Measurements from ENCODE around the gene GSTO2.

GSTO2 gene

DNA sequence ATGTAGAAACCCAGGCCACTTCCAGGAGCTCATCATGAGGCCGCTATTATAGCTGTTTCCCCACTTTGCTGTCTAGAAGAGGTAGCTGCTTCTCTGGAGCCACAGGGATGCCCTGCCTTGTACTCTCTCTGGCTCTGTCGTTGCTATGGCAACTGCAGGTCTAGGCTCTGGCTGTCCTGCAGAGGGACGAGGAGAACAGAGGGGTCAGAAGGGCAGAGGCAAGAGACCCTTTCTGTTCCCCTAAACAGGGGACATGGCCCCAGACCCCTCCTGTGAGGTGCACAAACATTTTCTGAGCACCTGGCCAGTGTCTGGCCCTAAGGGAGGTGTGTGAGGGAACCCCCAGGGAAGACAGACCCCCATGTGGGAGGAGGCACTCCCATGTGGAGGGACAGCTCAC, 37.9 kb downstream of the GSTO2 start:
- peaks cover 7% of the 10 kb centered on the region for H3K4me1 ChIP-seq (ENCODE audit: control insufficient read depth, insufficient read depth, low read length)
- H3K27me3 ChIP-seq (ENCODE audit: control insufficient read depth, insufficient read depth, low read length, poor library complexity, severe bottlenecking): no peaks in the 10 kb centered on the region
- no peak overlapping the region for H3K27ac ChIP-seq (ENCODE audit: insufficient read depth, low read depth, low read length, poor library complexity, severe bottlenecking)
- WGBS, 2 experiments: 52 to 62% methylated on average over 3 of the region's 3 CpGs
- no peaks in the 10 kb centered on the region for H3K36me3 ChIP-seq (ENCODE audit: control insufficient read depth, insufficient read depth, low read length)
- no peaks in the 10 kb centered on the region for H3K9me3 ChIP-seq (ENCODE audit: control insufficient read depth, low read length)
- H3K4me3 ChIP-seq (ENCODE audit: insufficient read depth, low read depth, low read length): no peak overlapping the region

DNA sequence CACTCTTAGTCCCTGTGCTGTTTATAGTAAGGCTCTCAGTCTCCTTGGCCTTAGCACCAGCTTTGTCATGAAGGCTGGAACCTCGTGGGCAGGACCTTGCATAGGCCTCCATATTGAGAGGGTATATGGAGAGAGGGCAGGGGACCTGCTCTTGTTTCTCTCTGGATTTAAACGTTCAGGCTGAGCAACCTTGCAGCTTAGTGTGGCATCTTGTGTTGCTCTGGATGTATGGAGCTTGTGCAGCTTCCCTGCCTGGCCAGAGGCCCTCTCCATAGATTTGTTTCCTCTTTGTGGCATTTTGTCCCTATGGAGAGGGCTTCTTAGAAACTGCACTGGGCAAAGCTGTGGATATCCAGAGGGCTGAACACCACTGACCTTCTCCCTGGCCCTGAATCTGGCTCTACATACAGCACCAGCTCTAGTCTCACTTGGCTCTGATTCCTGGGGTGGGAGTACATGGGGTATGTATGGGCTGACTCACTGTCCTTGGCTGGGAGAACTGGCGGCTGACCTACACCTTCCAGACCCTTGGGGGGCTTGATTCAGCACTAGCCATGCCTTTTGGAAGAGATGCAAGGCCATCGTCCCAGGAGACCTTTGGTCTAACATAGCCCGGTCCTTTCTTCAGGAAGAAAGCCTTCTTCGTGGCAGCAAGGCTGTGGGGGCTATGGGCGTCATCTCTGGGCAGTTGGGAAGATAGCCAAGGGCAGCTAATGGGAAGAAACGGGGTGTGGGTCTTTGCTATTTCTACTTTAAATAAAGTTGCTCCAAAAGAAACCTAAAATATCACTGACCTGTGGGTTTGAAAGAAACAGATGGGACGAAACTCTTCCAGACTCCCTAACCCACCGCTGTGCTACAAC, 38.8 kb downstream of the GSTO2 start:
- H3K4me3 ChIP-seq (ENCODE audit: insufficient read depth, low read depth, low read length): no peak overlapping the region
- WGBS, 2 experiments: 86% methylated on average over 9 to 10 of the region's 10 CpGs
- H3K27me3 ChIP-seq (ENCODE audit: control insufficient read depth, insufficient read depth, low read length, poor library complexity, severe bottlenecking): no peaks in the 10 kb centered on the region
- H3K27ac ChIP-seq (ENCODE audit: insufficient read depth, low read depth, low read length, poor library complexity, severe bottlenecking): no peak overlapping the region
- H3K4me1 ChIP-seq (ENCODE audit: control insufficient read depth, insufficient read depth, low read length): peaks cover 7% of the 10 kb centered on the region
- H3K9me3 ChIP-seq (ENCODE audit: control insufficient read depth, low read length): no peaks in the 10 kb centered on the region
- H3K36me3 ChIP-seq (ENCODE audit: control insufficient read depth, insufficient read depth, low read length): no peaks in the 10 kb centered on the region

DNA sequence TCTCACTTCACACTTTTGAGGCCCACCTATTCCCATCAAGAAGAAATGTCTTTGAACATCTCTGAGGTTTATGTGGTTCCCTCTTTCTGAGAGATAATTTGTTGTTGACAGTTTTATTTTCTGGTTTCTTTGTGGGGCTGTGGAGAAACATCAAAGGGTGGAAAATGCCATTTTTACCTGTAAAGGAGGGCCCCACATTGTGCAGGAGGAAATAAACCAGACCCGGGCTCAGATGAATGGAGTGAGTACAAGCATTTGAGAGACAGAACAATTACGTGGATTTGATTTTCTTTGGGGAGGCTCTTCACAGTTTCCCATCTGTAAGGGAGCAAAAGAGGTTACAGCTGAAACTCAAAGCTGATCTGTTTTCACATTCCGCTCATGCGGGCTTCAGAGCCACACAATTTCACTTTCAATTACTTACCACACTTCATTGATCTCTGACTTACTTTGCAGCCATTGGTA, 39.5 kb downstream of the GSTO2 start:
- H3K36me3 ChIP-seq (ENCODE audit: control insufficient read depth, insufficient read depth, low read length): no peaks in the 10 kb centered on the region
- H3K4me3 ChIP-seq (ENCODE audit: insufficient read depth, low read depth, low read length): no peak overlapping the region
- H3K27ac ChIP-seq (ENCODE audit: insufficient read depth, low read depth, low read length, poor library complexity, severe bottlenecking): no peak overlapping the region
- WGBS, 2 experiments: 92 to 94% methylated on average over 4 of the region's 4 CpGs
- H3K27me3 ChIP-seq (ENCODE audit: control insufficient read depth, insufficient read depth, low read length, poor library complexity, severe bottlenecking): no peaks in the 10 kb centered on the region
- no peaks in the 10 kb centered on the region for H3K9me3 ChIP-seq (ENCODE audit: control insufficient read depth, low read length)
- peaks cover 7% of the 10 kb centered on the region for H3K4me1 ChIP-seq (ENCODE audit: control insufficient read depth, insufficient read depth, low read length)

DNA sequence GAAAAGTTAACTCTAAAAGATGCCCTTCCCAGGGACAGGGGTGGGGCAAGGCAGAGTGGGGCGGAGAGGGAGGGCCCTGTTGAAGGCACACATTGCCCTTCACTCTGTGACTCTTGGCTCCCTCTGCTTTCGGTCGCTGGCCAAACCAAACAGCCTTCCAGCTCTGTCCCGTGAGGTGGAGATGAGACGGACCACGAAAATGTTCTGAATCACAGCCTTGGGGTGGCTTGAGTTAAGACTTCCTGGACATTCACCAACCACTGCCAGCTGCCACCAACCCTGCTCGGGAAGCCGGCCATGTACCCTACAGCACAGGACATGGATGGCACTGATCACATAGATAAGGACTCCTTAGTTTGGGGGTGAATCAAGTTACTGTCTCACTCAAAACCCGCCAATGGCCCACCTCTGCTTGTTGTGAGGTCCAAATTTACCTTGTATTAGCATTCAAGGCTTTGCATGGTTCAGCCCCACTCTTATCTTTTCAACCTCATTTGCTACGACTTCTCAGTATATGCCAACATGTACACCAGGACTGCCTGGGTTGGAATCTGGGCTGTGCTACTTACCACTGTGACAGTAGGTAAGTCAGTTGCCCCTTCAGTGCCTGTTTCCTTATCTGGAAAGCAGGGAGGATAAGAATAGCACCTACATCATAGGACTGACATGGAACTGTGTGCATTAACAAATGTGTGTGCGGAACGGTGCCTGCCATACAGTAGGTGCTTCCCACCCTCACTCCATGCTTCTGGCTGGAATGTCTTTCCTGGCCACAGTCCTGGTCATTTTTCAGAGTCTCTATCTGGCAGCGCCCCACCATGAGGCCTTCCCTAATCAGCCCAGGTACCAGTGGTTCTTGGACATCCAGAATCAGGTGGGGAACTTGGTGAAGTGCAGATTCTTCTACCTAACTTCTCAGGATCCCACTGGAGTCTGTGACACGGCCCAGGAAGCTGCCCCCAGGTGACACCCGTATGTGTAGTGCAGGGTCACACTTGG, 41.3 kb downstream of the GSTO2 start:
- Histone ChIP-seq H3K27me3 (ENCODE audit: control insufficient read depth, insufficient read depth, low read length, poor library complexity, severe bottlenecking) (no peaks in the 10 kb centered on the region), H3K4me1 (ENCODE audit: control insufficient read depth, insufficient read depth, low read length) (peaks cover 7% of the 10 kb centered on the region), H3K36me3 (ENCODE audit: control insufficient read depth, insufficient read depth, low read length) (no peaks in the 10 kb centered on the region), H3K9me3 (ENCODE audit: control insufficient read depth, low read length) (no peaks in the 10 kb centered on the region), H3K4me3 (ENCODE audit: insufficient read depth, low read depth, low read length) (no peak overlapping the region), H3K27ac (ENCODE audit: insufficient read depth, low read depth, low read length, poor library complexity, severe bottlenecking) (no peak overlapping the region)
- 94% methylated on average over 15 of the region's 15 CpGs for WGBS, 2 experiments

DNA sequence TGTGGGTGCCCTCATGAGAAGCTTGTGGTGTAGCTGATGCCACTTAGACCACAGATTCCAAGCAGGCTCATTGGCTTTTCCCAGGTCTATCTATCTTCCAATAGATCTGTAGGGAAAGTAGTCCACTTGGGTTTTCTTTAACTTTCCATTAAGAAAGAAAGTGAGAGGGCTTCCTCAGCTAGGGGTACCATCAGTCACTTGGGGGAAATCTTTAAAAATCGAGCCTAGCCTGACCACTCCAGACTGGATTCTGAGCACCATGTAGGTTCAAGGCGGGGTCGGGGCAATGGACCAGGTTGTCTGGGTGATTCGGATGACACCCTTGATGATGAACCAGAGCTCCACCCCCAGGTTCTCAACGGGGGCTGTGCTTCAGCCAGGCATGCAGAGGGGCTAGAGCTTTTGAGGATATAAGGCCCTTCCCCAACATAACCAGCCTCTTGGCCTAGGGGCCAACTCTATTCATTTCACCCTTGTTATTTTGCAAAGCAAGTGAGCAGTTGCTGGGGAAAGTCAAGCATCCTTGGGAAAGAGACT, 42.3 kb downstream of the GSTO2 start:
- H3K4me1 ChIP-seq (ENCODE audit: control insufficient read depth, insufficient read depth, low read length): peaks cover 7% of the 10 kb centered on the region
- H3K36me3 ChIP-seq (ENCODE audit: control insufficient read depth, insufficient read depth, low read length): no peaks in the 10 kb centered on the region
- 93 to 94% methylated on average over 5 of the region's 5 CpGs for WGBS, 2 experiments

DNA sequence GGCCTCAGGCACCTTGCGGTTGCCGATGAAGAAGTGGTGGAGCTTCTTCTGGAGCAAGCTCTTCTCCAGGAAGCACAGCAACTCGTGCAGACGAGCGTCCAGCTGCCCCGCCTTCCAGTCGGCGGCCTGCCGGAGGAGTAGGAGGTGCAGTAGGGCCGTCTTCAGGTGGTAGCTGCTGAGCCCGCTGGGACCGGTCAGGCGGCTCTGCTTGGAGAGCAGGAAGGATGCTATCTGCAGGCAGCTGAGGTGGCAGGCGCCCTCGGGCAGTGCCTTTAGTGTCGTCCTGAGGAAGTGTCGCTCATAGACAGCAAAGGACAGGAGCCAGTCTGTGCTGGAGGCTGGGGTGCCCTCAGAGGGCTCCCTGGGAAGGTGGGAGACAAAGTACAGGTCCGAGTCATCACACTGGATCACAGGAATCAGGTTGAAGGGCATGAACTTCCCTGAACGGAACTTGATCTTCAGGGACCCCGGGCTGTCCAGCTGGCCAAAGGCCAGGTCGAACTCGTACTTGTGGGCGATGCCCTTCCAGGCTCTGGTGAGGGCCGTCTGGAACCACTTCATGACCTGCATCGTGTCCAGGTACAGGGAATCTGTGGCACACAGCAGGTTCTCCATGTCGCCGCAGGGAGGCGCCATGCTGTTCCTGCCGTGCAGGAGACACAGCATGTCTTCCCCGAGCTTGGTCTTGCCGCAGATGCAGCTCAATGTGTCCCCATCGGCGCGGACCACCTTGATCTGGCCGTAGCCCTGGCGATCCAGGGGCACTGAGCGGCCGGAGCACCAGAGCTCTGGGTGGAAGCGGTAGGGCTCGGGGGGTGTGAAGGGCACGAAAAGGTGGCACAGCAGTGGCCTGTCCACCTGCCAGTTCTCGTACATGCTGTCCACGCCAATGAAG, 45.9 kb downstream of the GSTO2 start:
- 95 to 96% methylated on average over 43 of the region's 43 CpGs for WGBS, 2 experiments
- H3K27ac ChIP-seq (ENCODE audit: insufficient read depth, low read depth, low read length, poor library complexity, severe bottlenecking): no peak overlapping the region
- H3K9me3 ChIP-seq (ENCODE audit: control insufficient read depth, low read length): no peaks in the 10 kb centered on the region
- no peaks in the 10 kb centered on the region for H3K36me3 ChIP-seq (ENCODE audit: control insufficient read depth, insufficient read depth, low read length)
- peaks cover 11% of the 10 kb centered on the region for H3K4me1 ChIP-seq (ENCODE audit: control insufficient read depth, insufficient read depth, low read length)
- no peaks in the 10 kb centered on the region for H3K27me3 ChIP-seq (ENCODE audit: control insufficient read depth, insufficient read depth, low read length, poor library complexity, severe bottlenecking)
- H3K4me3 ChIP-seq (ENCODE audit: insufficient read depth, low read depth, low read length): no peak overlapping the region

More for the DNA sequence above, 42.3 kb downstream of the GSTO2 start:
- Histone ChIP-seq H3K27me3 (ENCODE audit: control insufficient read depth, insufficient read depth, low read length, poor library complexity, severe bottlenecking) (no peaks in the 10 kb centered on the region), H3K4me3 (ENCODE audit: insufficient read depth, low read depth, low read length) (no peak overlapping the region), H3K27ac (ENCODE audit: insufficient read depth, low read depth, low read length, poor library complexity, severe bottlenecking) (no peak overlapping the region), H3K9me3 (ENCODE audit: control insufficient read depth, low read length) (no peaks in the 10 kb centered on the region)

DNA sequence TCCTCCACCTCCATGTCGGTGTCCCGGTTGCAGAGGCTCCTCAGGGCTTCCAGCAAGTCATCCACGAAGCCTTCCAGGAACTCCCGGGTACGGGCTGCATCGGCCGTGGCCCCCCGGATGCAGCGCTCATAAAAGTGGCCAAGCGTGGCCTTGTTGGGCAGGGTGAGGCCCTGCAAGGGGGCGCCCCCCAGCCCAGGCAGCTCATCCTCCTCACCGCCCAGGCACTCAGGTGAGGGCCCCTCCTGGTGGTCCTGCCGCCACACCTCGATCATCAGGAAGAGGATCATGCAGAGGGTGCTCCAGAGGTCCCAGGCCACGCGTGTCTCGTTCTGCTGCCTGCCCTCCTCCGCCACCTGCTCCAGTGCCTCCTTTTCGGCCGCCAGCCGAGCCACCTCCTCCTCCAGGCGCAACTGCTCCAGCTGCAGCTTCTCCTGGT, 46.5 kb downstream of the GSTO2 start:
- Histone ChIP-seq H3K27ac (ENCODE audit: insufficient read depth, low read depth, low read length, poor library complexity, severe bottlenecking) (no peak overlapping the region), H3K4me3 (ENCODE audit: insufficient read depth, low read depth, low read length) (no peak overlapping the region), H3K36me3 (ENCODE audit: control insufficient read depth, insufficient read depth, low read length) (no peaks in the 10 kb centered on the region), H3K9me3 (ENCODE audit: control insufficient read depth, low read length) (no peaks in the 10 kb centered on the region), H3K4me1 (ENCODE audit: control insufficient read depth, insufficient read depth, low read length) (peaks cover 11% of the 10 kb centered on the region), H3K27me3 (ENCODE audit: control insufficient read depth, insufficient read depth, low read length, poor library complexity, severe bottlenecking) (no peaks in the 10 kb centered on the region)
- 96 to 97% methylated on average over 22 of the region's 22 CpGs for WGBS, 2 experiments

DNA sequence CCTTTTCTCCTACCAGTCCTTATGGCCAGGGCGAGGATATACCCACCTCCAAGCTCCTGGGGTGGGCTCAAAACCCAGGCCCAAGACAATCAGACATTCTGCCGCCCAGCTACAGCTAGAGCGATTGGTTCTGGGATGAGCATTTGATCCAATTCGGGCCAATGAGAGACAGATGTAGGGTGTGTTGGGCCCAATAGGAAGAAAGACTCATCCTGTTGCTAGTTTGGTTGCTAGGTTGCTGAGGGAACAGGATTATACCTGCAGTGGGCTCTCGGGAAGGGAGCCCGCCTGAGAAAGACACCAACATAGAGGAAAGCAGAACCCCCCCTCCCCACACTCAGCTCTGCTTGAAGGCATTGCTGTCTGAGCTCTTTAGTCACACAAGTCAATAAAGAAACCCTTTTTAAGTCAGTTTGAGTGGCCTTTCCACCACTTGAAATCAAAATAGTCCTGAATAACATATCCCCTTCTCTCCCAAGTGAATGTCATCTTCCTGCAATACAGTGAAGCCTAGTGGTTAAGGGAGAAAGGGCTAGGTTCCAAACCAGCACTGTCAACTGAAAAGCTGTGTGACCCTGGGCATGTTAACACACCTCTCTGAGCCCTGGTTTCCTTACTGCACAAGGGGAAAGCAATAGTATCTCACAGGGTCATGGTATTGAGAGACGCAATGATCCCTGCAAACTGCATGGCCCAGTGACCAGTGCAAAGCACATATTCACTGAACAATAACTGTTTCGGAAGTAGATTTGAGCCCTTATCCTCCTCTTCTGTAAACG, 47.5 kb downstream of the GSTO2 start:
- WGBS, 2 experiments: 86% methylated on average over 9 of the region's 9 CpGs
- Histone ChIP-seq H3K4me1 (ENCODE audit: control insufficient read depth, insufficient read depth, low read length) (peaks cover 11% of the 10 kb centered on the region), H3K27me3 (ENCODE audit: control insufficient read depth, insufficient read depth, low read length, poor library complexity, severe bottlenecking) (peaks cover 4% of the 10 kb centered on the region), H3K9me3 (ENCODE audit: control insufficient read depth, low read length) (no peaks in the 10 kb centered on the region), H3K27ac (ENCODE audit: insufficient read depth, low read depth, low read length, poor library complexity, severe bottlenecking) (no peak overlapping the region), H3K4me3 (ENCODE audit: insufficient read depth, low read depth, low read length) (no peak overlapping the region), H3K36me3 (ENCODE audit: control insufficient read depth, insufficient read depth, low read length) (no peaks in the 10 kb centered on the region)

DNA sequence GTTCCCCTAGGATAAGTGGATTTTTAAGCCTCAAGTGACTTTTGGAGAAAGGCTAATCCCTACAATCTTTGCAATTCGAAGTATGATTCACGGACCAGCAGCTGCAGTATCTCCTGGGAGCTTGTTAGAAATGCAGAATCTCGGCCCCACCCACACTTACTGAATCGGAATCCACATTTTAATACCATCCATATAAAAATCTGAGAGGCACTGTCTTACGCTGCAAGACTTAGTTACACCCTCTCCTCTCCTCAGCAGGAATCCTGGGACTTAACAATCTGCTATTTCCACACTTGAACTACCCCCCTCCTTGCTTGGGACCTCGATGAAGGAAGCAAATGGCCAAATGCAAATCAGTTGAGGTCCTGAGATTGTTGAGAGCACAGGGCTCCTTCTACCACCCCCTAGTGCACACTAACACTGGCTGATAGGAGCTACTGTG, 48.3 kb downstream of the GSTO2 start:
- Histone ChIP-seq H3K27ac (ENCODE audit: insufficient read depth, low read depth, low read length, poor library complexity, severe bottlenecking) (no peak overlapping the region), H3K27me3 (ENCODE audit: control insufficient read depth, insufficient read depth, low read length, poor library complexity, severe bottlenecking) (peaks cover 7% of the 10 kb centered on the region), H3K9me3 (ENCODE audit: control insufficient read depth, low read length) (no peaks in the 10 kb centered on the region), H3K36me3 (ENCODE audit: control insufficient read depth, insufficient read depth, low read length) (no peaks in the 10 kb centered on the region), H3K4me3 (ENCODE audit: insufficient read depth, low read depth, low read length) (no peak overlapping the region), H3K4me1 (ENCODE audit: control insufficient read depth, insufficient read depth, low read length) (peaks cover 11% of the 10 kb centered on the region)
- WGBS, 2 experiments: 65 to 67% methylated on average over 6 of the region's 6 CpGs

All from ectodermal cell (in vitro differentiated cells).